B cell (primary cell): Measurements from ENCODE around the gene HSPB6. TPM values are rescaled to one million over a fixed set of nuclear protein-coding genes. Genes with fewer than 3 reads are reported as not detected.

ENCODE experiments used
- ATAC-seq: fragments of 200-7000 bp; cut with Tn5 transposase; one replicate; pipeline ENCODE4 v1.10.0; 2021; ENCODE audit warnings: low read depth, mild to moderate bottlenecking, moderate number of reproducible peaks, moderate library complexity
- CTCF ChIA-PET: fragments of 350-600 bp; sonication (Branson Sonifier 250); formaldehyde crosslinking; loops from one replicate; lab custom pipeline; 2021; ENCODE audit warnings: antibody characterized with exemption, inconsistent platforms; lab: Charles Lee
- POLR2A ChIA-PET: fragments of 350-600 bp; sonication (Branson Sonifier 250); formaldehyde crosslinking; loops from one replicate; lab custom pipeline; 2021; ENCODE audit warnings: antibody characterized with exemption; lab: Charles Lee
- DNase-seq: peaks from one replicate; pipeline ENCODE4 v3.0.0; 2013
- H2AFZ ChIP-seq: 2 replicates; pipeline ENCODE4 v1.6.1; 2012; ENCODE audit warnings: mild to moderate bottlenecking, low read depth, low read length; ENCODE audit not compliant: insufficient read depth, poor library complexity, severe bottlenecking
- H3K27ac ChIP-seq, 2 donors: 1 replicate in 1 of 2; 2 replicates in 1 of 2; pipeline ENCODE4 v1.5.1; 2012 to 2013; ENCODE audit warnings: low read length in 2 of 2, mild to moderate bottlenecking in 2 of 2, moderate library complexity in 1 of 2
- H3K27me3 ChIP-seq, 4 experiments: fragments of 200-600 bp in 1 of 4; sonication (generic) in 1 of 4; replicated peaks in 1 of 4; 1 replicate in 2 of 4; 2 replicates in 2 of 4; pipeline versions ENCODE4 v1.6.1 to v1.7.0; 2013 to 2016; ENCODE audit warnings: low read length in 3 of 4, mild to moderate bottlenecking in 2 of 4, mixed read lengths in 1 of 4, moderate library complexity in 1 of 4; ENCODE audit not compliant: insufficient read depth in 4 of 4, control insufficient read depth in 3 of 4; ENCODE audit errors: control extremely low read depth in 1 of 4
- H3K36me3 ChIP-seq, 2 experiments: replicated peaks in 1 of 2; 1 replicate in 1 of 2; 2 replicates in 1 of 2; pipeline versions ENCODE4 v1.6.1 to v1.7.1; 2013; ENCODE audit warnings: low read length in 1 of 2; ENCODE audit not compliant: insufficient read depth in 2 of 2, control insufficient read depth in 1 of 2; ENCODE audit errors: control extremely low read depth in 1 of 2, extremely low read depth in 1 of 2
- H3K4me1 ChIP-seq, 2 donors: fragments of 200-600 bp in 1 of 2; sonication (generic) in 1 of 2; 1 replicate in 1 of 2; 2 replicates in 1 of 2; pipeline versions ENCODE4 v1.5.1 to v1.6.1; 2013 to 2017; ENCODE audit warnings: low read length in 2 of 2; ENCODE audit not compliant: control insufficient read depth in 2 of 2, insufficient read depth in 2 of 2
- H3K4me2 ChIP-seq: replicated peaks from 2 replicates; pipeline ENCODE3; 2012; ENCODE audit warnings: mild to moderate bottlenecking, low read depth, low read length; ENCODE audit not compliant: poor library complexity, severe bottlenecking
- H3K4me3 ChIP-seq, 5 experiments: fragments of 200-600 bp in 1 of 5; sonication (generic) in 1 of 5; 1 replicate in 3 of 5; 2 replicates in 2 of 5; pipeline versions ENCODE4 v1.5.1 to v1.7.0; 2011 to 2016; ENCODE audit warnings: low read length in 4 of 5, mild to moderate bottlenecking in 4 of 5, low read depth in 2 of 5, control low read depth in 1 of 5, moderate library complexity in 1 of 5; ENCODE audit not compliant: insufficient read depth in 1 of 5; ENCODE audit errors: control extremely low read depth in 1 of 5, extremely low read depth in 1 of 5
- H3K79me2 ChIP-seq: fragments of 200-600 bp; sonication (generic); one replicate; pipeline ENCODE4 v1.6.0; 2016; ENCODE audit warnings: low read length; ENCODE audit not compliant: control insufficient read depth, insufficient read depth
- H3K9ac ChIP-seq: fragments of 200-600 bp; sonication (generic); 2 replicates; pipeline ENCODE4 v1.6.1; 2017; ENCODE audit warnings: mild to moderate bottlenecking, low read length, moderate library complexity
- H3K9me3 ChIP-seq, 3 donors: one replicate each; pipeline versions ENCODE4 v1.6.1 to v1.7.1; 2013; ENCODE audit warnings: low read length in 2 of 3; ENCODE audit not compliant: control insufficient read depth in 2 of 3, insufficient read depth in 1 of 3; ENCODE audit errors: control extremely low read depth in 1 of 3
- H4K20me1 ChIP-seq: 2 replicates; pipeline ENCODE4 v1.6.0; 2012; ENCODE audit warnings: mild to moderate bottlenecking, low read length; ENCODE audit not compliant: insufficient read depth, control insufficient read depth, poor library complexity, severe bottlenecking
- H3K27ac Mint-ChIP-seq: one replicate; pipeline ENCODE4 v1.8.0; 2021; ENCODE audit warnings: mixed read lengths
- H3K27me3 Mint-ChIP-seq: one replicate; pipeline ENCODE4 v1.8.0; 2021; ENCODE audit warnings: mixed read lengths
- H3K4me1 Mint-ChIP-seq: one replicate; pipeline ENCODE4 v1.8.0; 2021; ENCODE audit warnings: mixed read lengths
- H3K4me3 Mint-ChIP-seq: one replicate; pipeline ENCODE4 v1.8.0; 2021; ENCODE audit warnings: mixed read lengths
- H3K9me3 Mint-ChIP-seq: one replicate; pipeline ENCODE4 v1.8.0; 2022; ENCODE audit warnings: mixed read lengths; ENCODE audit not compliant: insufficient read depth
- CTCF ChIP-seq: fragments of 200-600 bp; IDR thresholded peaks from one replicate; pipeline ENCODE4 v1.8.0; 2022; ENCODE audit warnings: antibody characterized with exemption, mild to moderate bottlenecking
- EZH2 ChIP-seq: IDR thresholded peaks from 2 replicates; pipeline ENCODE4 v1.6.1; 2012; ENCODE audit warnings: borderline replicate concordance, low read depth, mild to moderate bottlenecking, moderate library complexity, low read length; ENCODE audit not compliant: insufficient read depth, poor library complexity, severe bottlenecking
- WGBS: methylation state at CpG from one replicate; pipeline ENCODE4 v1.1.5; 2013; ENCODE audit warnings: missing lambda C conversion rate; ENCODE audit not compliant: insufficient coverage; 5-methylcytosine and 5-hydroxymethylcytosine counted together
- intact Hi-C: fragments of 100-400 bp; cut with micrococcal nuclease; formaldehyde crosslinking; loops from one replicate; pipeline ENCODE4 v1.10.0; 2022
- polyA plus RNA-seq: library from polyadenylated mRNA; depleted of rRNA; stranded (reverse); fragments of >200 nt; gene quantifications from 2 replicates; pipeline ENCODE4 v1.2.3, GENCODE V29; 2012
- total RNA-seq, 2 donors: library from RNA; stranded (reverse); fragments of 120-200 nt in 1 of 2; gene quantifications; 1 replicate in 1 of 2; 2 replicates in 1 of 2; pipeline versions ENCODE4 v1.2.3 to v1.2.4, GENCODE V29; 2013 to 2022

Gene HSPB6
- total and polyA plus RNA-seq, 2 donors (not counting 1 experiment from before 2014, with no cell fraction given), result not detected

- no peaks in the 10 kb centered on the region for H3K36me3 ChIP-seq
- peaks cover 0 to 24% (median 0%) of the 10 kb centered on the region in 3 donors for H3K9me3 ChIP-seq
- Mint-ChIP-seq H3K27ac (no peak overlapping the region), H3K27me3 (peaks cover 8% of the 10 kb centered on the region), H3K4me3 (no peak overlapping the region), H3K4me1 (peaks cover 11% of the 10 kb centered on the region), H3K9me3 (no peaks in the 10 kb centered on the region)
- ChIA-PET POLR2A (no interaction called here), CTCF (no interaction called here)
- no peaks in the 10 kb centered on the region for H3K27me3 ChIP-seq
- intact Hi-C loops, result no loop called here
- TF ChIP-seq EZH2 (no peak), CTCF (no peak)
- no peaks in the 10 kb centered on the region for H4K20me1 ChIP-seq
- no peak overlapping the region for H3K27ac ChIP-seq
- no peak overlapping the region for H3K9ac ChIP-seq
- H3K4me1 ChIP-seq, result peaks cover 11% of the 10 kb centered on the region in 2 donors
- H3K4me3 ChIP-seq, result no peak overlapping the region
- DNase-seq (no peak), ATAC-seq (no peak)
- no peak overlapping the region for H2AFZ ChIP-seq
- WGBS, result 94% methylated on average over 18 of the region's 18 CpGs
- no peak overlapping the region for H3K4me2 ChIP-seq
- no peaks in the 10 kb centered on the region for H3K79me2 ChIP-seq
These were observed 49.8 kb upstream of the HSPB6 start for GRCh38 chr19:35806597-35806996.

- H3K27ac ChIP-seq, result no peak overlapping the region
- H3K36me3 ChIP-seq, result no peaks in the 10 kb centered on the region
- Mint-ChIP-seq H3K4me1 (peaks cover 11% of the 10 kb centered on the region), H3K4me3 (no peak overlapping the region), H3K9me3 (no peaks in the 10 kb centered on the region), H3K27me3 (peaks cover 4% of the 10 kb centered on the region), H3K27ac (no peak overlapping the region)
- no peak overlapping the region for H3K9ac ChIP-seq
- no peaks in the 10 kb centered on the region for H3K79me2 ChIP-seq
- peaks cover 0 to 24% (median 0%) of the 10 kb centered on the region in 3 donors for H3K9me3 ChIP-seq
- DNase-seq, result no peak
- H4K20me1 ChIP-seq, result no peaks in the 10 kb centered on the region
- TF ChIP-seq EZH2 (no peak), CTCF (no peak)
- no peak overlapping the region for H2AFZ ChIP-seq
- H3K4me1 ChIP-seq, result peaks cover 11% of the 10 kb centered on the region in 2 donors
- H3K27me3 ChIP-seq, result no peaks in the 10 kb centered on the region
- POLR2A ChIA-PET, result no interaction called here
- 75% methylated on average over 5 of the region's 5 CpGs for WGBS
- H3K4me2 ChIP-seq, result no peak overlapping the region
- no peak for ATAC-seq
- CTCF ChIA-PET, result interaction anchor here (0.5 kb wide), 1 partner anchor 746 kb away, joined by 3 read pairs; no protein-coding TSS in a partner anchor
- no peak overlapping the region for H3K4me3 ChIP-seq
- intact Hi-C loops, result no loop called here
These were observed 48.8 kb upstream of the HSPB6 start for GRCh38 chr19:35805526-35806102.
